ENCODE results near the gene HHAT. TPM values are rescaled to one million over a fixed set of nuclear protein-coding genes. Genes with fewer than 3 reads are reported as not detected.

The HHAT gene
- total RNA-seq, 1 donor from 2014 or later: 2.9 TPM

GRCh38 chr1:210700083-210700482, 371.4 kb downstream of the HHAT start:
- Histone ChIP-seq H3K27me3 (ENCODE audit: control insufficient read depth, insufficient read depth, low read length) (no peaks in the 10 kb centered on the region), H3K36me3 (ENCODE audit: control insufficient read depth, insufficient read depth, low read length) (no peaks in the 10 kb centered on the region), H3K4me3 (ENCODE audit: low read depth, low read length) (no peak overlapping the region)
- FAIRE-seq (no peak), DNase-seq (ENCODE audit: low read depth) (no peak)
- no peak for TF ChIP-seq CTCF (IDR thresholded peaks at IDR 0.05; ENCODE audit: insufficient read depth, low read length, severe bottlenecking)

- DNase-seq (ENCODE audit: low read depth): no peak
- no peak for TF ChIP-seq CTCF (IDR thresholded peaks at IDR 0.05; ENCODE audit: insufficient read depth, low read length, severe bottlenecking)
- FAIRE-seq: no peak
- H3K27me3 ChIP-seq (ENCODE audit: control insufficient read depth, insufficient read depth, low read length): no peaks in the 10 kb centered on the region
- H3K36me3 ChIP-seq (ENCODE audit: control insufficient read depth, insufficient read depth, low read length): no peaks in the 10 kb centered on the region
- H3K4me3 ChIP-seq (ENCODE audit: low read depth, low read length): no peak overlapping the region
Measured at GRCh38 chr1:210700511-210700910, 371.8 kb downstream of the HHAT start.

- Histone ChIP-seq H3K27me3 (ENCODE audit: control insufficient read depth, insufficient read depth, low read length) (no peaks in the 10 kb centered on the region), H3K4me3 (ENCODE audit: low read depth, low read length) (no peak overlapping the region), H3K36me3 (ENCODE audit: control insufficient read depth, insufficient read depth, low read length) (no peaks in the 10 kb centered on the region)
- FAIRE-seq (no peak), DNase-seq (ENCODE audit: low read depth) (no peak)
- no peak for TF ChIP-seq CTCF (IDR thresholded peaks at IDR 0.05; ENCODE audit: insufficient read depth, low read length, severe bottlenecking)
Measured at GRCh38 chr1:210702506-210702905, 373.8 kb downstream of the HHAT start.

GRCh38 chr1:210703593-210703992, 374.9 kb downstream of the HHAT start:
- no peaks in the 10 kb centered on the region for H3K36me3 ChIP-seq (ENCODE audit: control insufficient read depth, insufficient read depth, low read length)
- FAIRE-seq: no peak
- no peaks in the 10 kb centered on the region for H3K27me3 ChIP-seq (ENCODE audit: control insufficient read depth, insufficient read depth, low read length)
- H3K4me3 ChIP-seq (ENCODE audit: low read depth, low read length): no peak overlapping the region
- no peak for TF ChIP-seq CTCF (IDR thresholded peaks at IDR 0.05; ENCODE audit: insufficient read depth, low read length, severe bottlenecking)
- DNase-seq (ENCODE audit: low read depth): no peak

GRCh38 chr1:210705086-210705485, 376.4 kb downstream of the HHAT start:
- H3K36me3 ChIP-seq (ENCODE audit: control insufficient read depth, insufficient read depth, low read length): no peaks in the 10 kb centered on the region
- TF ChIP-seq CTCF (IDR thresholded peaks at IDR 0.05; ENCODE audit: insufficient read depth, low read length, severe bottlenecking): no peak
- H3K4me3 ChIP-seq (ENCODE audit: low read depth, low read length): no peak overlapping the region
- FAIRE-seq (no peak), DNase-seq (ENCODE audit: low read depth) (no peak)
- H3K27me3 ChIP-seq (ENCODE audit: control insufficient read depth, insufficient read depth, low read length): no peaks in the 10 kb centered on the region

- Histone ChIP-seq H3K4me3 (ENCODE audit: low read depth, low read length) (no peak overlapping the region), H3K27me3 (ENCODE audit: control insufficient read depth, insufficient read depth, low read length) (no peaks in the 10 kb centered on the region), H3K36me3 (ENCODE audit: control insufficient read depth, insufficient read depth, low read length) (no peaks in the 10 kb centered on the region)
- no peak for TF ChIP-seq CTCF (IDR thresholded peaks at IDR 0.05; ENCODE audit: insufficient read depth, low read length, severe bottlenecking)
- FAIRE-seq: no peak
- DNase-seq (ENCODE audit: low read depth): no peak
Measured at GRCh38 chr1:210706246-210706645, 377.5 kb downstream of the HHAT start.

All from bronchial epithelial cell (primary cell).